ENCODE results near the gene BACE2.
"Not testable (repeated sequence)": the region's sequence is repeated elsewhere in the genome, so short reads cannot be mapped to it uniquely, and the experiment has no call there.

Gene BACE2

DNA sequence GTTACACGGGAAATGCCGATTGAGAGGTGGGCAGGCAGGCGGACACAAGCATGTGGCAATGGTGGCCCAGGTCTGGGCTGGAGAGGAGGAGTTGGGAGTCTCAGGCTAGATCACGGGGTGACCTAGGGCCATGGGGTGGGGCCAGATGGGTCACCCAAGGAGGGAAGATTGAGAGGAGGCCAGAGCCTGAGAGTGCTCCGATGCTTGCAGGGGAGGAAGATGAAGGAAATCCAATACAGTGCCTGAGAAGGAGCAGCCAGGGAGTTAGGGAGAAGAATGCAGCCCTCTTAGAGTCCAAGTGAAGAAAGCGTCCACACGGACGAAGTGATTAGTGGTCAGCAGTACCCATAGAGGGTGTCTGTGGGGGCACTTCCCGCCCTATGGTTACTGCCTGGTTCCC is 87.2 kb downstream of the BACE2 start:
- no peak overlapping the region for H3K27ac ChIP-seq
- no peak for TF ChIP-seq ZFX (IDR thresholded peaks at IDR 0.05; ENCODE audit: borderline replicate concordance)
- TF ChIP-seq CTCF (IDR thresholded peaks at IDR 0.05), result no peak

DNA sequence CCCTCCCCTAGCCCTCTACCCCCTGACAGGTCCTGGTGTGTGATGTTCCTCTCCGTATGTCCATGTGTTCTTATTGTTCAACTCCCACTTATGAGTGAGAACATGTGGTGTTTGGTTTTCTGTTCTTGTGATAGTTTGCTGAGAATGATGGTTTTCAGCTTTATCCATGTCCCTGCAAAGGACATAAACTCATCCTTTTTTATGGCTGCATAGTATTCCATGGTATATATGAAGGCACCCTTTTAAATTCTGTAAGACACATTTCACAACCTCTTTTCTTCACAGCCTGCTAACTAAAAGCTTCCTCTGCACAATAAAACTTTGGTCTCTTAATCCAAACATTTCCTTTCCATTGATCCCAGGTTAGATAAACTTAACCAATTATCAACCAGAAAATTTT is 88.3 kb downstream of the BACE2 start:
- not testable (repeated sequence) for H3K27ac ChIP-seq

DNA sequence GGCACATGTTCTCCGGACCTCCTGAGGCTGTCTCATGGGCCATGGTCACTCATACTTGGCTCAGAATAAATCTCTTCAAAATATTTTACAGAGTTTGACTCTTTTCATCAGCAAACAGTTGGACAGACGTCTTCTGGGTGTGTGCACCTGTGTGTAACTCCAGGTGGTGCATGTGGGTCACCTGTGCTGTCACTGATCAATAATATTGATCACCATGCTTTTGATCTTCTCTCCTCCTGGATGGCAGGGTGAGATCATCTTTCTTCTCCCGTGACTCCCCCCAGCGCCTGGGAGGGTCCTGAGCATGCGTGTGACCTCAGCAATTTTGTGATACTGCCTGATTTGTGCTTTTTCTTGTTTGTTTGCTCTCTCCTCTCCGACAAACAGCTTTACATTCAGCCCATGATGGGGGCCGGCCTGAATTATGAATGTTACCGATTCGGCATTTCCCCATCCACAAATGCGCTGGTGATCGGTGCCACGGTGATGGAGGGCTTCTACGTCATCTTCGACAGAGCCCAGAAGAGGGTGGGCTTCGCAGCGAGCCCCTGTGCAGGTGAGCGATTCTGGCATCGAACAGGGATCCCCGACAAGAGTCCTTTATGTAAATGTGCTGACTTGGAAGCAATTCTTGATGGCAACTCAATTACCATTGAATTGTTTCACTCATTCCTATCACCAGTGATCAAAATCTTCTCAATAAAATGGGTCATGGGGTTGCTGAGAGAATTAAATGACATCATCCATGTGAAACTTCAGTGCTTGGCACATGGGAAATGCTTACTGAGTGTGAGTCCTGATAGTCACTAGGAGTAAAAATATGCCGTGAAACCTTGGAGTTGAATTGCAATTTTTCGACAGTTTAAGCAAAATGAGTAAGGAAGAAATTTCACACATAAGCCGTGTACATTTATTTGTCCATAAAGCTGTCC is 89.1 kb downstream of the BACE2 start:
- TF ChIP-seq ZFX (IDR thresholded peaks at IDR 0.05; ENCODE audit: borderline replicate concordance), result no peak
- TF ChIP-seq CTCF (IDR thresholded peaks at IDR 0.05), result no peak
- no peak overlapping the region for H3K27ac ChIP-seq

- no peak for TF ChIP-seq CTCF (IDR thresholded peaks at IDR 0.05)
- TF ChIP-seq ZFX (IDR thresholded peaks at IDR 0.05; ENCODE audit: borderline replicate concordance), result no peak
- no peak overlapping the region for H3K27ac ChIP-seq
Observed at GRCh38 chr21:41258617-41259016, 90.7 kb downstream of the BACE2 start.

DNA sequence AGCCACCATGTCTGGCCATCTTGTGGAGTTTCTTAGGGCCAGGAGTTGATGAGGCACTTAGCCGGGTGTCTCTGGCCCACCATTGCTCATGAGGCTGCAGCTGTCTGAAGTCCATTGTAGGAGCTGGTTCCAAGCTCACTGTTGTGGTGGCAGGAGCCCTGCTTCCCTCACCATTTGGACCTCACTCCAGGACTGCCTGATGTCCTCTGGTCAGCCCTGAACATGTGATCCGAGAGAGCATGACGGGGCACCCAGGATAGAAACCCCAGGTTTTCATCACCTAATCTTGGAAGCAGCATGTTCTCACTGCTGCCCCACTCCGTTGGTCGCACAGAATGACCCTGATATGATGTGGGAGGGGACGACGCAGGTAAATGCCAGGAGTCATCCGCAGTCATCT is 92.5 kb downstream of the BACE2 start:
- H3K27ac ChIP-seq, result no peak overlapping the region
- TF ChIP-seq ZFX (IDR thresholded peaks at IDR 0.05; ENCODE audit: borderline replicate concordance), result no peak
- no peak for TF ChIP-seq CTCF (IDR thresholded peaks at IDR 0.05)

GRCh38 chr21:41267346-41267745 is 99.4 kb downstream of the BACE2 start:
- TF ChIP-seq ZFX (IDR thresholded peaks at IDR 0.05; ENCODE audit: borderline replicate concordance) (no peak), CTCF (IDR thresholded peaks at IDR 0.05) (no peak)

DNA sequence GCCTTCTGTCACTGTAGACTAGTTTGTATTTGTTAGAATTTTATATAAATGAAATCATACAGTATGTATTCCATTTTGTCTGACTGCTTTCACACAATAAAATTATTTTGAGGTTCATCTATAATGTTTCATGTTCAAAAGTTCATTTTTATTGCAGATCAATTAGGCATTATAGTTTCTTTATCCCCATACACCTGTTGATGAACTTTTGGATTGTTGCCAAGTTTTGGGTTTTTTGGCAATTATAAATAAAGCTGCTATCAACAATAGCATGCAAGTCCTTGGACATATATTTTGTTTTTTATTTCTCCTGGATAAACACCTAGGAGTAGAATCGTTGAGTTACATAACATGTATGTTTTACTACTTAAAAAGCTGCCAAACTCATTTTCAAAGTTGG is 101.6 kb downstream of the BACE2 start:
- TF ChIP-seq ZFX (IDR thresholded peaks at IDR 0.05; ENCODE audit: borderline replicate concordance), result no peak
- TF ChIP-seq CTCF (IDR thresholded peaks at IDR 0.05), result no peak

More at GRCh38 chr21:41267346-41267745, 99.4 kb downstream of the BACE2 start:
- H3K27ac ChIP-seq, result no peak overlapping the region

More for the DNA sequence above, 101.6 kb downstream of the BACE2 start:
- H3K27ac ChIP-seq, result no peak overlapping the region

Data from 22Rv1 (cell line).